BJ (cell line): ENCODE data around the gene ARHGEF5. TPM values are rescaled to one million over a fixed set of nuclear protein-coding genes. Genes with fewer than 3 reads are reported as not detected.
"Not testable (repeated sequence)": the region's sequence is repeated elsewhere in the genome, so short reads cannot be mapped to it uniquely, and the experiment has no call there.

Source experiments
- CTCF ChIA-PET: fragments of 350-600 bp; formaldehyde crosslinking; extraction: SDS; loops from one replicate; lab custom pipeline; 2021; ENCODE audit warnings: antibody characterized with exemption, inconsistent platforms; lab: Yijun Ruan, JAX
- POLR2A ChIA-PET: fragments of 300-600 bp; sonication (Branson Sonifier 250); formaldehyde crosslinking; extraction: SDS; loops from one replicate; lab custom pipeline; 2021; ENCODE audit warnings: antibody characterized with exemption; lab: Charles Lee
- DNase-seq: peaks from one replicate; pipeline ENCODE4 v3.0.0-alpha.2; 2011; ENCODE audit warnings: low read depth
- H3K27me3 ChIP-seq: 2 replicates; pipeline ENCODE4 v1.6.0; 2011; ENCODE audit warnings: low read length; ENCODE audit not compliant: control insufficient read depth, insufficient read depth
- H3K36me3 ChIP-seq: 2 replicates; pipeline ENCODE4 v1.5.1; 2011; ENCODE audit warnings: low read length; ENCODE audit not compliant: control insufficient read depth, insufficient read depth
- H3K4me3 ChIP-seq: 2 replicates; pipeline ENCODE4 v1.5.1; 2011; ENCODE audit warnings: low read depth, mild to moderate bottlenecking, control low read depth, low read length
- CTCF ChIP-seq: IDR thresholded peaks from 2 replicates; pipeline ENCODE4 v1.5.1; 2011; ENCODE audit warnings: low read depth, mild to moderate bottlenecking, control low read depth, inconsistent platforms, low read length, moderate library complexity; ENCODE audit not compliant: insufficient read depth
- polyA plus RNA-seq: library from polyadenylated mRNA; depleted of rRNA; stranded (reverse); fragments of >200 nt; gene quantifications from 2 replicates; pipeline ENCODE4 v1.2.3, GENCODE V29; 2011; rRNA removed

ARHGEF5 gene
- polyA plus RNA-seq, 1 experiment: 8.9 TPM

DNA sequence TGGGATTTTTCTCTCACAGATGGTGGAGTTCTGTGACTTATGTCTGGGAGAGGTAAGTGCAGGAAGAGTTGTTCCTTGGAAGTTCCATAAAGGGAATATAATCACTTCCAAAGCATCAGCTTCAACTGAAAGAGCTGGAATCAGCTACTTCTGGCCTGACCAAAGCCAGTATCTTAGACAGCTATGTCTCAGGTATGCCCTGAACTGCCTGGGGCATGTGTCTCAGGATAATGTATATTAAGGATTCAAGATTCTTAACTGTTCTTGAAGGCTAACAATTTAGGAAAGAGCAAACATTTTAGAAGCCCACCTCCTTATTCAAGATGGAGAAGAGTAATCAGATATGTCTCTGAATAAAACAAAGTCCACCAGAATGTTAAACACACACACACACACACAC lies 60.7 kb downstream of the ARHGEF5 start:
- Histone ChIP-seq H3K36me3 (no peaks in the 10 kb centered on the region), H3K4me3 (no peak overlapping the region), H3K27me3 (no peaks in the 10 kb centered on the region)
- CTCF ChIA-PET: interaction anchor here (1.0 kb wide), 1 partner anchor 22 kb away, joined by 3 read pairs; no protein-coding TSS in a partner anchor
- TF ChIP-seq CTCF: no peak
- DNase-seq: no peak
- POLR2A ChIA-PET: no interaction called here

GRCh38 chr7:144416341-144416740 lies 61.1 kb downstream of the ARHGEF5 start:
- CTCF ChIA-PET: interaction anchor here (1.0 kb wide), 1 partner anchor 22 kb away, joined by 3 read pairs; no protein-coding TSS in a partner anchor

DNA sequence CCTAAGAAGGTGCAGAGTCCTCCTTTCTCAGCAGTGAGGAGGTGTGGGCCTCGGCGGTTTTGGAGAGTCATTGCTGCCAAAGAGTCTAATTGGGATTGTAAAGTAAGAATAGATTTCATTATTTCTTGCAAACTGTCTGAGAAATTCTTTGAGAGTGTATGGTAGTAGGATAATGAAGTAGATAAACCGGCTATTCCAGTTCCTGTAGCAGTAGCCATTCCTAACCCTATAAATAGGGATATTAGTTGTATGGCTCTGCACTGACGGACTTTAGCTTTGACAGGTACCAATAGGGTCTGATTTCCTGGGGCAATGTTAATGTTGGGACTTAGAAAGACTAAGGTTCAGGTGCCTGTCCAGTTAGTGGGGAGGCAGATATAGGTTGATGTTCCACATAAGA lies 63.7 kb downstream of the ARHGEF5 start:
- H3K36me3 ChIP-seq, CTCF ChIA-PET, DNase-seq, POLR2A ChIA-PET, H3K27me3 ChIP-seq, H3K4me3 ChIP-seq: not testable (repeated sequence)

More at GRCh38 chr7:144416341-144416740, 61.1 kb downstream of the ARHGEF5 start:
- Histone ChIP-seq H3K36me3 (no peaks in the 10 kb centered on the region), H3K27me3 (no peaks in the 10 kb centered on the region), H3K4me3 (no peak overlapping the region)
- DNase-seq: no peak
- POLR2A ChIA-PET: no interaction called here
- TF ChIP-seq CTCF: no peak

GRCh38 chr7:144427539-144427938 lies 72.3 kb downstream of the ARHGEF5 start:
- H3K4me3 ChIP-seq, DNase-seq, H3K27me3 ChIP-seq, H3K36me3 ChIP-seq, POLR2A ChIA-PET: not testable (repeated sequence)
- CTCF ChIA-PET: interaction anchor here (0.9 kb wide), 1 partner anchor 10 kb away, joined by 4 read pairs; no protein-coding TSS in a partner anchor

- H3K36me3 ChIP-seq: no peaks in the 10 kb centered on the region
- DNase-seq: no peak
- CTCF ChIA-PET: interaction anchor here (0.5 kb wide), 1 partner anchor 405 kb away, joined by 3 read pairs; no protein-coding TSS in a partner anchor
These were observed 73.2 kb downstream of the ARHGEF5 start for GRCh38 chr7:144428431-144428830.

More at GRCh38 chr7:144428431-144428830, 73.2 kb downstream of the ARHGEF5 start:
- Histone ChIP-seq H3K27me3 (no peaks in the 10 kb centered on the region), H3K4me3 (no peak overlapping the region)
- POLR2A ChIA-PET: no interaction called here
- no peak for TF ChIP-seq CTCF

Other genes with a start within 250 kb of the ARHGEF5 start
- gene OR2A2, start 245.8 kb upstream of the ARHGEF5 start, polyA plus RNA-seq: not detected in 2 replicates
- not detected in 2 replicates for gene OR2A14, start 232.2 kb upstream of the ARHGEF5 start, polyA plus RNA-seq
- gene CTAGE4, start 171.9 kb upstream of the ARHGEF5 start, polyA plus RNA-seq: 0.91 and 0.98 TPM in 2 replicates
- gene ARHGEF35, start 159.6 kb upstream of the ARHGEF5 start, polyA plus RNA-seq: 0.37 and 0.91 TPM in 2 replicates
- 0.02 TPM in 1 of 2 replicates, not detected in the other for gene OR2A42, start 115.8 kb upstream of the ARHGEF5 start, polyA plus RNA-seq
- gene OR2A7, start 90.6 kb upstream of the ARHGEF5 start, polyA plus RNA-seq: 0.53 and 0.86 TPM in 2 replicates
- 0.21 and 0.54 TPM in 2 replicates for gene CTAGE8, start 86.1 kb upstream of the ARHGEF5 start, polyA plus RNA-seq
- gene OR2A1, start 43.0 kb upstream of the ARHGEF5 start, polyA plus RNA-seq: 0.13 TPM in 1 of 2 replicates, not detected in the other
- gene NOBOX, start 48.3 kb downstream of the ARHGEF5 start, polyA plus RNA-seq: not detected in 2 replicates